ENCODE results near the gene TEDC1.
A peak's percentile ranks its signal among the peaks of the same experiment; 100 is the strongest.

The TEDC1 gene

DNA sequence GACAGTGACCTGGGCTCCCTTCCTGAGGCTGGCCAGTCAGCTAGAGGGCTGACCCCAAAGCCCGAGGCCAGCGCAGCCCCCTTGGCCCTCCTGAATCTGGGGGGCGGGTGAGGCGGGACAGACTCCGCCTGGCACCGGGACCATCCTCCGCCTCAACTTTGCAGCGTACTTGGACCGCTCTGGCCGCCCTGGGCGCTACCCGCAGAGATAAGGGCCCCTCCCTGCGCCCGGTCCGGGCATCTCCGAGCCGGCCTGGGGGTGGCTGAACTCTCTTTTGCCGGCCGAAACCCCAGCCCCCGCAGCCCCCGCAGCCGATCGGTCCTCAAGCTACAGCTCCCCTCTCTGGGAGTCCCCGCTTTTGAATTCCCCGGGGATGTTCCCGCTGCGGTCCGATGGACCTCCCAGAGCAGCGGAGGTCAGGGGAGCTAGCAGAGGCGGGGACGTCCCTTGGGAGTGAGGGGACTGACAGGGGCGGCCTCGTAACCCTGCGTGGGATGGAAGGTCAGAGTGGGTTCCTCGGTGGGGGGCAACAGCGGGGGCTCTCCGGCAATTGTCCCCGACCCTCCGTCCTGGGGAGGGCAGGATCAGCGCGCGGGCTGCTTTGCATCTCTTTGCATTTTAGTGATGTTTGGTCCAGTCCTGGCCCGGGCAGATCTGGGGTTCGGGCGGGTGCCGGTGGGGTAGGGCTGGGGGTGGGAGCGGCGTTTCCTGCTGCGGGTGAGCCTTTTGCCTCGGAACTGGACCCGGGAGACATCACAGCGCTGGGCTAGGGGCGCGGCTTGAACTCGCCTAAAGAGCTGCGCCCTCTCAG is 4.7 kb upstream of the TEDC1 start, which contains the start of gene CRIP1:
CRIP1 (plus strand) TSS at position 724 of the 811 bp plus-strand sequence. CDS start 374 bp downstream, outside the sequence.
- peak; percentile 14 for DNase-seq

- DNase-seq = peak; percentile 89
Observed at GRCh38 chr14:105486974-105487448, 4.0 kb upstream of the TEDC1 start.

GRCh38 chr14:105487449-105487985 is 3.5 kb upstream of the TEDC1 start:
- DNase-seq = peak; percentile 78

DNA sequence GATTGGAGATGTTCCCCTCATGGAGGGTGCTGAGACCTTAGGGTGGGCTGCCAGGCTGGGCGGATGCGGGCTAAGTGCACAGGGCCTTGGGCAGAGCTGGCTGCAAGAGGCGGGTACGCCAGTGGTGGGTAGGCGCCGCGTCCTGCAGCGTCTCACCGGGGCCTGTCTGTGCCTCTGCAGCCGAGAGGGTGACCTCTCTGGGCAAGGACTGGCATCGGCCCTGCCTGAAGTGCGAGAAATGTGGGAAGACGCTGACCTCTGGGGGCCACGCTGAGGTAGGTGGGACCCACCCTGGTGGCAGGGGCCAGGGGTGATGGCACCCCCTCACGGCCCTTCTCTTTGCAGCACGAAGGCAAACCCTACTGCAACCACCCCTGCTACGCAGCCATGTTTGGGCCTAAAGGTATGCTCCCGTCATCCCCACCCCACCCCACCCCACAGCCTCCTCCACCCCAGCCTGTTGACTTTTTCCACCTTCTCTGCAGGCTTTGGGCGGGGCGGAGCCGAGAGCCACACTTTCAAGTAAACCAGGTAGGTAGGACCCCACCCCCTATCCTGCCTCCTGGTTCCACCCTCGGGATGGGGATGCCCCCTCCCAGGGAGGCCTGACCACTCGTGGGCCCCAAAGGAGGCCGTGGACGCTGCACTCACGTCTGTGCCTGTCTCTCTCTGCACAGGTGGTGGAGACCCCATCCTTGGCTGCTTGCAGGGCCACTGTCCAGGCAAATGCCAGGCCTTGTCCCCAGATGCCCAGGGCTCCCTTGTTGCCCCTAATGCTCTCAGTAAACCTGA is 2.9 kb upstream of the TEDC1 start:
- peak; percentile 48 for DNase-seq

DNA sequence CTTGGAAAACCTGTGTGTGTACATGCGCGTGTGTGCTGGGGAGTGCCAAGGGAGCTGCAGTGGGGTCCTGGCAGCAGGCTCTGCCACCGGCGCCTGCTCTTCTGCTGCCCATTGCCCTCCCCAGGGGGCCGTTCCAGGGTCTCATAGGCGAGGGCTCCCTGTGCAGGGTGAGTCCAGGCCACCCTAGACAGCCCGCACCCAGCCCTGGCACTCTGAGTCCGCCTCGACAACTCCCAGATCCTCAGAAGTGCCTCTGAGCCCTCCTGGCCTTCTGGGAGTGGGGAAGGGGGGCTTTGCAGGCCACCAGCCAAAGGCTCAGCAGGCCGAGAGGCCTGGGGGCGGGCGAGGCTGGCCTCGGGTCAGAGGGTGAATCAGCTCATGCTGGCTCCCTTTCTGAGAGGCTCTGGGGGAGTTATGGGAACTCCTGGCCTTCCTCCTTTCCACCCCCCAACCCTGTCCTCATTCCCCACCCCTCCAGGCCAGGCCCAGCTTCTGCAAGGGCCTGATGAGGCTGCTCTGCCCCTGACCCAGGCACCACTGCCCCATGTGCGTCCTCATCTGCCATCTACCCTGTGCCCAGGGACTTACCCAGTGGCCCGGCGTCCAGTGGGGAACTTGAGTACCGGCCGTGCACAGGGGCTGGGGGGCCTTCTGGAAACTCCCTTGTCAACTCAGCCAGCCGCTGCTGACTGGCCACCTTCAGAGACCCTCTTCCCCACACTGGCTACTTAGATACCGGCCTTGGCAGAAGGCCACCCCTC is 2.1 kb upstream of the TEDC1 start:
- peak; percentile 33 for DNase-seq

DNA sequence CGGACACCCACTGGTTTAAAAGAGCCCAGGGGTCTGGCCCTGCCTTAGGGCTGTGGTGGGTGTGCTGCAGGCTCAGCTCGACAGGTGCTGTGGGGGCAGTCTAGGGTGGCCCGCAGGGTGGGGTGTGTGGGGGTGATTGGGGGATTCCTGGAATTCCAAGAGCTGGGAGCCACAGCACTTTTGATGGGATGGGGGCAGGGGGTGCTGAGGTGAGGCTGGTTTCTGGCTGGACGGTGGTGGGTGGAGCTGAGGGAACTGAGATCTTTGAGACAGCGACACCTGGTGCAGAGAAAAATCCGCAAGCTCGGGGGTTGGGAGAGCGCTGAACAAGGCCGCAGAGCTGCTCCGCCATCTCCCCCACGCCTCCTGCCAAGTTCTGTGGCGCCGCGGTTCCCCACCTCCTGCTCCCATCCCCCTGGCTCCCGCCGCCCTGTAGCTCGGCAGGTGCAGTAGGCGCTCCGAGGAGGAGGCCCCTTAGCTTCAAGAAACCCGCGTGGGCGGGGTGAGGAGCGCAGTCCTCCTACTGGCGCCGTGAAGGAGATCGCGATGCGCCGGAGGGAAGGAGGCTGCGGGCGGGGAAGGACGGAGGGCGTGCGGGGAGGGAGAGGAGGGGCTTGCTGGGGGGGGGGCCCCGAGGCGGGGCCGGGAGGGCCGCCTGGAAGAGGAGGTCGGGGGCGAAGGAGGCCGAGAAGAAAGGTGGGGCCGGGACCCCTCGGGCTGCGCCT is 1.3 kb upstream of the TEDC1 start:
- DNase-seq = peak; percentile 90

DNA sequence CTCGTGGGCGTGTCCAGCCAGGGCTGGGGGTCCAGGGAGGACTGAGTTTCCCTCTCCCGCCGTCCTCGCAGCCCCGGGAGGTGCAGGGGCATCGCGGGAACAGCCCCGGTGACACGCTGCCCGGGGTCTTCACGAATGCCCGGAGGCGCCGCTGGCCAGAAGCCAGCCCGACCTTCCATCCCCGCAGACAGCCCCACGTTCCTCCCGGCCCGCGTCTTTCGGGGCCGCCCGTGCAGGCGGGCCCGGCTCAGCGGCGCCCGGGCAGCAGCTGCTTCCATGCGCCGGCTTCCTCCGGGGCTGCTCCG is 827 bp upstream of the TEDC1 start:
- no peak for DNase-seq

GRCh38 chr14:105491366-105491973 is 424 bp downstream of the TEDC1 start:
- DNase-seq = peak; percentile 83

- peak; percentile 8 for DNase-seq
Observed at GRCh38 chr14:105492031-105492970, 1.3 kb downstream of the TEDC1 start.

GRCh38 chr14:105492971-105493871 is 2.2 kb downstream of the TEDC1 start:
- DNase-seq = peak; percentile 10

DNA sequence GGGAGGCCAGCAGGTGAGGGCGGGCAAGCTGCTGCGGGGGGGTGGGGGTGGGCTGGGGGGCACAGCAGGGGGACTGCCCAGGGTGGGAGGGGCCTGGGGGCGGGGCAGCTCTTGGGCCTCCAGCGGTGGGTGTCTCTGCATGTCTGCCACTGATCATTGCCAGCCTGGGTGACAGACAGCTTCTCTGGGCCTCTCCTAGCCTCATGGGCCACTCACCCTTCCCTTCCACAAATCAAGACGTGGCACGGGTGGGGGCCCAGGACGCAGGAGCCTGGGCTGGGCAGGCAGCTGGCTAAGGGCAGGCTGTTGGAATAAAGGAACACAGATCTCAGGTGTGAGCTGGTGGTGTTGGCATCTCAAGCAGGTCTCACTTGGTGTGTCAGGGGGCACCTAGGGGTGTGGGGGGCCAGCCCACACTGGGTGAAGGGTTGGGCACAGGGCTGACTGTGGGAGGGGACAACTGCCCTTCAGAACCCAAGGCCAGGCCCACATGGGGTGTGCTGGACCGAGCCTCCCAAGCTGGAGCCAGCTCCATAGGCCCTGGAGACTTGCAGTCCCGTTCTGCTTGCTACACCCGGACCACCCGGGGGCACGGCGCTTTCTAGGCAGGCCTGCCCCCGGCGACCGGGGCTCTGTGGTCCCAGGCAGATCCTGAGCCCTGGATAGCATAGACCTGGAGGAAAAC is 3.0 kb downstream of the TEDC1 start:
- DNase-seq = peak; percentile 6

DNA sequence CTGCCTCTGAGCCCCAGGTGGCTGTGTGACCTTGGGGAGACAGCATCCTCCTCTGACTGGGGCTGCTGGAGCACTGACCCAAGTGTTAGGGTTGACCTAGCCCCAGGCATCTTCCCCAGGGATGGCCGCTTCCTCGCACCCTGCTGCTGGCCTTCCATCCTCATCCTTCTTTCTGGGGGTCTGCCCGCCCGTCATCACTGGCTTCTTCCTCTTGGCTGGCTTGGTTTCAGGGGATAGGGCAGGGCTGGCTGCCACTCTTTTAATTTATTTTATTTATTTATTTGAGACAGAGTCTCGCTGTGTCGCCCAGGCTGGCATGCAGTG is 3.5 kb downstream of the TEDC1 start:
- DNase-seq = no peak

GRCh38 chr14:105495101-105495989 is 4.3 kb downstream of the TEDC1 start:
- no peak for DNase-seq

GRCh38 chr14:105495990-105496830 is 5.2 kb downstream of the TEDC1 start:
- DNase-seq = no peak

- DNase-seq = no peak
Observed at GRCh38 chr14:105496831-105497591, 6.0 kb downstream of the TEDC1 start.
